HG03095 (cell line): ENCODE data around the gene RALY.

Experiments used
- ATAC-seq: cut with Tn5 transposase; IDR thresholded peaks from one replicate; pipeline ENCODE4 v1.9.1; 2021; ENCODE audit warnings: moderate library complexity; ENCODE audit not compliant: unreplicated experiment

RALY gene

DNA sequence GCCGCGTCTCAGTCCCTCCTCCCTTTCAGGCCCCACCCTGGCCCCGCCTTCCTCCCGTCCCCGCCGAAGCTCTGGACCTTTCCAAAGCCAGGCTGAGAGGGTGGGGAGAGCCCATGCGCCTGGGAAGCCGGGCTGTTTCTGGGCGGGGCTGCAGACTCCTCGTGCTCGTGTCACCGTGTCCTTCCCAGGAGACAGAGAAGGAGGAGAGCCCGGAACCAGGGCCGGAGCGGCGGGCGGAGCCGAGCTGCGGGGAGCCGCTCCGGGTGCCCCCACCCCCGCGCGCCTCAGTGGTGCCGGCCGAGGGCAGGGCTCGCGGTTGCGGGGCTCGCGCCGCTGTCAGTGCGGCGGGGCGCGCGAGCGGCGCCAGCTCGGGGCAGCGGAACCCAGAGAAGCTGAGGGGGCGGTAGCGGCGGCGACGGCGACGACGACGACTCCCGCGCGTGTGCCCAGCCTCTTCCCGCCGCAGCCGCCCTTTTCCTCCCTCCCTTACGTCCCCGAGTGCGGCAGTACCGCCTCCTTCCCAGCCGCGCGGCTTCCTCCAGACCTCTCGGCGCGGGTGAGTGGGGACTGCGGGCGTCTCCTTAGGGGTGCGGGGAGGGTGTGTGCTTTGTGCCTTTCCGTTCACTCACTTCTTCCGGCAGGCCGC is at the start of gene RALY:
RALY (plus strand) TSS at position 336 of the 646 bp plus-strand sequence. CDS start 78,164 bp downstream, outside the sequence.
- ATAC-seq: peak; percentile 51

DNA sequence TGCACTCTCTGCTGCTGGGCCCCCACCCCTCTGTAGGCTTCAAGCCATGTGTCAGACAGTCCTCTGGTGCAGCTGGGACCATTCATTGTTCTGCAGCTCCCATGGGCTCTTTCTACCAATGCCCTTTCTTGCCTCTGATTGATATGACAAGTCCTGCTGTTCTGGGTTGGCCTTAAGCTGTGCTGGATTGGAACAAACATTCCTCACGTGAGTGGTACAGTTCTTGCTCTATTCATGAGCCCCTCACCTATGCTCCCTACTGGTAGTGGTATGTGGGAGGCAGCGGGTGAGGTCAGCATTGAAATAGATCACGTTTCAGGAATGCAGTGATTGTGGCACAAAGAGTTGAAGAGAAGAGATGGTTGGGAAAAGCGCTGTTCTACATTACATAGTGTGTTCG is 48.8 kb upstream of the RALY start:
- no peak for ATAC-seq

DNA sequence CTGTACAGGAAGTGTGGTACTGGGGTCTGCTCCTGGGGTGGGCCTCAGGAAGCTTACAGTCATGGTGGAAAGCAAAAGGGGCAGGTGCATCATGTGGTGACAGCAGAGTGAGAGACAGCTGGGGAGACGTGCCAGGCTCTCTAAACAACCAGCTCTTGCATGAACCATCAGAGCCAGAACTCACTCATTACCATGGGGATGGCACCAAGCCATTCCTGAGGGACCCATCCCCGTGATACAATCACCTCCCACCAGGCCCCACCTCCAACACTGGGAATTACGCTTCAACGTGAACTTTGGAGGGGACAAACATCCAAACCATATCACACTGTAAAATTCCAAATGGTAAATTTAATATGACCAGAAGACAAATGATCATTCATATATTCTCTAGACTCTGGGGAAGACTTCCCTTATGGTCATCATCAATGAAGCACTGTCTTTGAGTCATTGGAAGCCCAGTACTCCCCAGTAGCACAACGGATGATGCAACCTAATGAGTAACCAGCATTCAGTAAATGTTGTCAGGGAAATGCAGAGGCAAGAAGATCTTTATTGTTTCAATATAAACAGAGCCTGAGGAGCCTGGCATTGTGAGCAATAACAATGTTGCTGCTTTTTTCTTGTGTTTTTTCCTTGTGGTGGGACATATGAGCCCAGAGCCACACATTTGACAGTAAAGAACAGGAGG is 48.2 kb upstream of the RALY start:
- no peak for ATAC-seq

DNA sequence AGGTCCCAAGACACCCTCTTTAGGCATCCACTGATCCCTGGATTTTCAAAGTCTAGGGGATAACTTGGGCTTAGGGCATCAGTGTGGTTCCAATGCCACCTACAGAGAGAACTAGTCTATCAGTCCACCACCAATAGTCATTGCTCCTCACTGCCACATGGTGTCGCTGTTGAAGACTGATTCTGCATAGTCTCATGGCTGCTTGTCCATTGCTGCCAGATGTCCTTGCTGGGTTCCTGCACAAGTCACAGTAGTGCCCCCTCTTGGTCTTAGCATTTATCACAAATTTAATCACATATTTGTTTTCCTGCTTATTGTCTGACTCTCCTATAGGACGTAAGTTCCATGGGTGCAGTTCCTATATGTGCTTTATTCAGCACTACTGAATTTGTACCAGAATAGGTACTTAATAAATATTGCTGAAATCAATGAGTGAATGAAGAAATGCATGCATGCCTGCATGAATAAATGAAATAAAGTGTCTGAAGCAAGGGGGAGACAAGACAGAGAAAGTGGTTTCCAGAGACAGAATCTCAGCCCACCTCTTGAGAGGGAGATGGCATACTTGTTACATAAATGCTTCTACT is 45.9 kb upstream of the RALY start:
- ATAC-seq: no peak

DNA sequence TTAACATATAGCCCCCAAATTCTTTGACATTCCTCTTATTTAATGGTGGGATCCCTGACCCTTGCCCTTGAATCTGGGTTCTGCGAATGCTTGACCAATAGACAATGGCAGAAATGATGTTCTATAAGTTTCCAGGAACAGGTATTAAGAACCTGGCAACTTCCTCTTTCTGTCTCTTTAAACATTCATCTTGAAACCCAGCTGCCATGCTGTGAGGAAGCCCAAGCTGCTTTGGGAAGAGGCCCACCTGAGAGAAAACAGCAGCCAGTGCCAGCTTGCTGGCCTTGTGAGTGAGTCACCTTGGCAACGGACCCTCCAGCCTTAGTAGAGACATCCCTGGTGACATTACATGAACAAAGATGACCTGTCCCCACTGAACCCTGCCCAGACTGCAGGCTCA is 45.2 kb upstream of the RALY start:
- no peak for ATAC-seq

DNA sequence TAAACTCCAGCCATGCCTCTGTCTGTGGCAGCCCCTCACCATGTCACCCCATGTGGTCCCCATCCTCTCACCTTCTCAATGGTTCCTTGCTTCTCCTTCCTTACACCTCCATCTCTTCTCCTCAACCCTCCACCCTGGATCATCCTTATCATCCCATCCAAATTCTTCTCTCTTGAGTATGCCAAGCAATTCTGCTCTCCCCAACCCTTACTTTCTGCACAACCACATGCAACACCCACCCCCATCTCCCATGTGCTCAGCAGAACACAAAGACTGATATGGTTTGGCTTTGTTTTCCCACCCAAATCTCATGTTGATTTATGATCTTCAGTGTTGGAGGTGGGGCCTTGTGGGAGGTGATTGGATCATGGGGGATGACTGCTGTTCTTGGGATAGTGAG is 42.5 kb upstream of the RALY start:
- no peak for ATAC-seq

DNA sequence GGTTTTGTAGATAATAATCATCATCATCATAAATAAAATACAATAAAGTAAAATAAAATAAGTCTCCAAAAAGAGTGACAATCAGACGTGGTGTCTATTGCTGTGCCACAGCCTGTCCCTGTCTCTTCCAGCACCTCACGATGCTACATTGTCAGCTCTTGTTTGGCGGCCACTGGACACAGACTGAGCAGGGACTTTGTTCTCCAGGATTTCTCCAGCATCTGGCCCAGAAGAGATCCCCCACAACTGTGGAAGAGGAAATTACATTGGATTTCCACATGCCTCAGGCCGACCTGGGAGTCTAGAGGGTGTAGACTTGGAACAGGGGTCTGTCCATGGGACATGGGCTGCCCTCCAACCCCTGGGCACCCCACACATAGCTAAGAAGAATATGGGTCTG is 39.2 kb upstream of the RALY start:
- no peak for ATAC-seq

DNA sequence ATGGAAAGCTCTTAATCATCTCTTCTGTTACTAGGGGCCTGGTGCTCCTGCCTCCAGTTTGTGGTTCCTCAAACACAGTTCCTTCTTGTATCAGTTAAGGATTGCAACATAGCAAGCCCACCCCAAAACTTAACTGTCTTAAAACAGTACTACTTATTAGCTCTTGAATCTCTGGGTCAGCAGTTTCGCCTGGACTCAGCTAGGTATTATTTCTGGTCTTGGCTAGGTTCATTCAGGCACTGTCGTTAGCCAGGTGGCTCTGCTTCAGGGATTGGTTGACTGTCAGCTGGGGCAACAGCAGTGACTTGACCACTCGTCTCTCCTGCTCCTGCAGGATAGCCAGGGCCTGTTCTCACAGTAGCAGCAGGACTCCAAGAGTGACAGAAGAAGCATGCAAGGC is 30.0 kb upstream of the RALY start:
- no peak for ATAC-seq

DNA sequence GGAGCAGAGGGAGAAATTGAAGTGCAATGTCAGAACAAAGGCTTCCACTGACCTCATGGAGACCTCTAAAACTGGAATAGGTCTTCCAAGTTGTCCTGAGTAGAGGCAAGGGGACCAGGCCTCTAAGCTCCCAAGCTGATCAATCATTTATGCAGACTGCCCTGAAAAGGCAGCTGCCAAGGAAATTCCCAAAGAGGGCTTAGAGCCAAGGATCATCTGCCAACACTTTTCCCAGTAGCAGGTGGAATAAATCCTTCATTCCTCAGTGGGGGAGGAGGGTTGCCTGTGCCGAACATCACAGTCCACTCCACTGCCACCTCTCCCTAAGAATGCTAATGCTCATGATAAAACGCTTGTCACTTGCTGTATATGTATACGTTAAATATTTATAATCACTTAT is 29.3 kb upstream of the RALY start:
- ATAC-seq: no peak

DNA sequence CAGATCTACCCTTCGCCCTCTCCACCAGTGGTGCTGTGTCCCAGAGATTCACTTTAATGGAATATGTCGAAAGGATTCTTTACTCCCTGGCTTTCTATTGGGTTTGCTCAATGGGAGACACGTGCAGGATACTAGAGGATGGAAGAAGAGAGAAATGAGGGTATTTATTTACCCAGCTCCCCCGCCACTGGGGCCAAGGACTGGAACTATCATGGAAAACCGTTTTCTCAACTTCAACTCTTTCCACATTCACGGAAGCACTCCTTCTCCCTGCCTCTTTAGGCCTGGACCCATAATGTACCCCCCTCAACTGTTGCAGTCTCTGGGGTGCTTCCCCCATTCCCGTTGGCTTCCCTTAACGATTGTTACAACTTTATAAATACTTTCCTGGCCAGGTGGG is 26.6 kb upstream of the RALY start:
- ATAC-seq: no peak

DNA sequence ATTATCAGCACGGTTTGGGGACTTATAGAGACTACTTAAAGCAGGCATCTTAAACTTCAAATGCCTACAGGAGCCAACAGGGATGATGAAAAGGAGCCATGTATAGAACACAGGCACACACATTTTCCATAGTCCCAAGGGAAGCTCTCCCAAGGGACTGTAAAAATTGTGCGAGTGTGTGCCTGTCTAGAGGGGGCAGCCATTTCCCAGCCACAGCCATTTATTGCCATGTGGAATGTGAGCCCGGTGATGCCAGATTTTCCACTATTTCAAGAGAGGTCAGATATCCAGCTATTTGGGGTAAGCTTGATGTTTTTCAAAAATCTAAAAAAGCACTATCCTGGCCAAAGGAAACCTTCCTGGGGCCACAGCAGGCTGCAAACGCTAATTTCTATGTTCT is 24.1 kb upstream of the RALY start:
- no peak for ATAC-seq

DNA sequence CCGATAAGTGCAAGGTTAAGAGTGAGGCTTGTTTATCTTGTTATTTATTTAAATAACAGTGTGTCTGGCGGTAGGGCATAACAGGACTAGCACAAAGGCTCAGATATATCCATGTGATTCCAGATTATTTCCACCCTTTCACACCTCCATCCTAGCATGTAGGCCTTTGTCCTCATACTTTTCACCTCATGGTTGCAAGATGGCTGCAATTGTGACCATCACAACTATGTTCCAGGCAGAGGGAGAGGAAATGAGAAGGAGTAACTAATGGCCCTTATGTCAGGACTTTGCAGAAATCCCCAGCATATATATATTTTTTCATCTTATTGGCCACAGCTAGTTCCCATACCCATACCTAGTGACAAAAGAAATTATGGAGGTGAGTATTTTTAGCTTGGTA is 23.5 kb upstream of the RALY start:
- ATAC-seq: no peak

DNA sequence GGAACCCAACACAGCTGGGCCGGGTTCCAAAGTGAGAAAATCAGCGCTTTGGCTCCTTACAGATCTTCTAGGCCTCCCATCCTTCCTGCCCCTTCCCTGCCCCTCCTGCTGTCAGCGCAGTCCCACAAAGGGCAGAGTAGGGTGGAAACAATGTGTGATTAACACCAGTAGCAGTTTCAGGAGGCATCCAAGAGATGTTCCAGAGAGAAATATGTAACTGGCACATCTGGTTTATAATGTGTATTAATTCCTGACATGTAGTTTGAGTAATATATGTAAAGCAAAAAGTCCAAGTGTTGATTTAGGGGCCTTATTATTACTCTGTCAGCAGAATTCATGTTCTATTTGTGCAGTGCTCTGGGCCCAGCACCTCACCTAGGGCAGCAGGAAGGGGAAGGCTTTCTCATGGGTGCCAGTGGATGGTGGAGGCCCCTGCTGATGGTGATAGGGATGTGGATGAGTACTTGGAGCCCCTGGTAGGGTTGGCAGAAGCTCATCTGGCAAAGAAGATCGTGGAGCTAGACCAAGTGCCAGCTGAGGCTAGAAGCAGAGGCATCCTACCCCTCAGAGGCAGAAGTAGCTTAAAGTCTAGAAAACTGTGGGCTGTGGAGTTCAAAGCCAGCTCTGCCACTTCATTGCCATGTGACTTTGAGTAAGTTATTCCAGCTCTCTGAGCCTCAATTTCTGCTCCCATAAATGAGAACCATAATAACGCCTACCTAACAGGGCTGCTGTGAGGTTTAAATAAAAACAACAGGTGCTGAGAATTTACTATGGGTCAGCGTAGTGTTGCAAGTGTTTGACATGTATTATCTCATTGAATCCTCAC is 22.4 kb upstream of the RALY start:
- no peak for ATAC-seq

DNA sequence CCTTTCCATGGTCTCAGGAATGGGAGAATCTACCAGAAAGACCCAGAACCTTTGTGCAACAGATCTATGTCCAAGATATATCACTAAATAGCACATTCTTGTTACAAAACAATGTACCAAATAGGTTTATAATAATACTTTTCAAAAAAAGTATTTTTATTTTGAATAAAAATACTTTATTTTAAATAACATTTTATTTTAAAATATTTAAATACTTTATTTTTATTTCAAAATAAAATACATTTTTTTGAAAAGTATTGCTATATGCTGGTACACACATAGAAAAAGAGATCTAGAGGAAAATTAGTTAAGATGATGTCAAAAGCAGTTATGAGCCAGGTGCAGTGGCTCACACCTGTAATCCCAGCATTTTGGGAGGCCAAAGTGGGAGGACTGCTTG is 16.8 kb upstream of the RALY start:
- ATAC-seq: no peak

DNA sequence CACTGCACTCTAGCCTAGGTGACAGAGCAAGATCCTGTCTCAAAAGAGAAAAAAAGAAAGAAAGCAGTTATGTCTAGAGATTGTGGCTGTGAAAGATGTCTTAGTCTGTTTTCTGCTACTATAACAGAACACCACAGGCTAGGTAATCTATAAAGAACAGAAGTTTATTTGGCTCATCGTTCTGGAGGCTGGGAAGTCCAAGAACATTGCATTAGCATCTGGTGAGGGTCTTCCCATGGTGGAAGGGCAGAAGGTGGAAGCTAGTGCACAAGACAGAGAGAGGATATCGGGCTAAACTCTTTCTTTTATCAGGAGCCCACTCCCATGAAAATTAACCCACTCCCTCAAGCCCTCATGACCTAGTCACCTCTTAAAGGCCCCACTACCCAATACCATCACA is 16.2 kb upstream of the RALY start:
- ATAC-seq: no peak

DNA sequence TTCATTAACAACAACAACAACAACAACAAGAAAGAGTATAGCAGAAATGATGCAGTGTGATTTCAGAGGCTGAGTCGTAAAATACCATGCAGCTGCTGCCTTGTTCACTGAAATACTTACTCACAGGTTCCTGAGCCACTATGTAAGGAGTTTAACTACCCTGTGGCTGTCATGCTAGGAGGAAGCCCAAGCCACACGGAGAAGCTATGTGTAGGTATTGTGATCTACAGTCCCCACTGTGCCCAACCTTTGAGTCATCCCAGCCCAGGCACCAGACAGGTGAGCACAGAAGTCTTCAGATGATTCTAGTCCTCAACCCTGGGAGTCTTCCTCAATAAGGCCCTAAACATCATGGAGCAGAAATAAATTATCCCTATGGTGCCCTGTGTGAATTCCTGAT is 14.6 kb upstream of the RALY start:
- ATAC-seq: no peak

DNA sequence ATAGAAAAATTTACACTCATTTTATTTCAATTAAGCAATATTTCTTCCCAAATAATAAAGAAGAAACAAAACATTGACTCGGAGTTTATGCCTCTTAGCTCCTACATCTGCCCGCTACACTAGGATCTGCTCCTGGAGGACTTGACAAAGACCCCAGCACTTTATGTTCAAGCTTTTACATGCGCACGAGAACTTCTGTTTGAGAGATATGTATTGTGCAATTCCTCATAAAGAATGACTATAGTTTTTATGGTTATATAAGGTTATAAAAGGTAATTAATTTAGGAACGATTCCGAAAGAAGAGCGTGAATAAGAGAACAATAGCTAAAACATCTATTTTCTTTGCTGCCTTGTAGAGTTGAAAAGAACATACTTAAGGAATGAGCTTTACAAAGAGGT is 12.4 kb upstream of the RALY start:
- no peak for ATAC-seq

DNA sequence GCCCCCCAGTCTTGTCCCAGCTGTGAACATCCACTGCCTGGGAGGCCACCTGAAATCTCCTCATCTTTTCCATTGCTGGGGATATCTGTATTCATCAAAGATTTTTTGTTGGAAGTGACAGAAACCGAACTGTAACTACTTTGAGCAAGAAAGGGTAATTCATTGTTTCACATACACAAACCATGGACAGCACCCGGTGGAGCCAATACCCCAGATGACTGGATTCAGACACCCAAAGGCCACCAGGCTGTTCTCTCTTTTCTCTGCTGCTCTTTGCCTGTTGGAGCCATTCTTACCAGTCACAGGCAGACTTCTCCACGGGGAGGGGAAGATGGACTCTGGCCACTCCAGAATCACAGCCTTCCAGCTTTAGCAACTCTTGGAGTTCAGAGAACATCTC is 11.7 kb upstream of the RALY start:
- no peak for ATAC-seq

DNA sequence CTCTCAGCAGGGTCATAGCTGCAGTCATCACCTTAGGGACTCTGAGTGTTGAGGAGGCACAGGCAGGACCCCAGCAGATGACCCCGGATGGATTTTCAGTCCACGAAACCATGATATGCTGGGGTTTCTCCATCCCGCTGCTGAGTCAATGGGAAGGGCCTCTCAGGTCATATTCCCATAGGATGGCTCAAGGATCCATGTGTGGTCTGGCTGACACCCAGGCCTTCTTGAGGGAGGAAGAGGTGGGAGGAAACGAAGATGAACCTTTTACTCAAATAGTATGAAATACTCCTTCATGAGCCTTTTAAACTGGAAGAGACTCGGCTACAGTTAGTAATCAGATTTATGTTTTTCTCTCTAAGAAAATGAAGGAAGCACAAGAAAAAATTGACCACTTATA is 10.3 kb upstream of the RALY start:
- ATAC-seq: no peak

DNA sequence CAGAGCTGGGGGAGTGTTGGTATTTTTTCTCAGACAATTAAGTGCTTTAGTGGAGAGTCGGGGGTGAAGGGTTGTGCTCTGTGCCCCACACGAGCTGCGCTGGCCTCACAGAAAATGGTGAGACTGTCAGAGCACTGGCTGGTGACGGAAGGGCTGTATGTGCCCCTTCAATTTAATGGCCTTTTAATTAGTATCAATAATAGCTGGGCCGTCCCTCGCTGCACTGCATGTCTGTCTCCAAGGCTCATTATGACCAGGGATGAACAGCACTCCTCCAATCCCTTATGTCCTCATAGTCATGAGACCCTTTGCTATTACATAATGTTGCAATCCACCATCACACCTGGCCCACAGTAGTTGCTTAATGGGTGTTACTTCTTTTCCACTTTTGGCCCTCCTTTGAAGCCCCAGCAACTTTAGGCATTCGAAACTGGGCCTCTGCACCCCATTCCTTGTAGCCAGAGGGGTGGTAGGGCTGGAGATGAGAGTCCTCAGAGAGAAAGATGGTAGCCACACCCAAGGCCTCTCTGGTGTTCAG is 9.5 kb upstream of the RALY start:
- ATAC-seq: no peak

DNA sequence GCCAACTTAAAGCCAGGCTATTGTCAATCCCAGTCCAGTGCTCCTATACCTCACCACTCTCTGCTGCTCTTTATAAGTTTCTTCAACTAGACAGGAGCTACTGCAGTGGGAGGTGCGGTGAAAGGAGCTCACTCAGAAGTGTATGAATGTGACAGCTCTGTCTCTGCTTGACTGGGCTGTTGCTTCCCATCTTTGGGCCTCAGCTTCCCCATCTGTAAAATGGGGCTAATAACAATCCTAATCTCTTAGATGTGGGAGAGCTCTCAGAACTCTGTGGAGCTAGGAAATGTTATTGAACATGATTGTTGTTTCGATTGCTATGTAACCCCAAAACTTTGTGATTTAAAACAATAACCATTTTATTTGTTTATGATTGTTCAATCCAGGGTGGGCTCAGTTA is 8.4 kb upstream of the RALY start:
- no peak for ATAC-seq
